Occipital lobe (tissue), 2 donors: ENCODE data around the gene SRGAP2B. TPM values are rescaled to one million over a fixed set of nuclear protein-coding genes. Genes with fewer than 3 reads are reported as not detected.
"Not testable (repeated sequence)": the region's sequence is repeated elsewhere in the genome, so short reads cannot be mapped to it uniquely, and the experiment has no call there.

Source experiments
- DNase-seq: peaks from one replicate; lab custom pipeline; 2025; lab: John Stamatoyannopoulos, UW
- total RNA-seq: library from RNA; depleted of rRNA; stranded (reverse); fragments of >200 nt; gene quantifications from one replicate; pipeline ENCODE4 v1.2.3, GENCODE V29; 2014

Gene SRGAP2B
- total RNA-seq, 1 donor from 2014 or later, result 61.8 TPM

GRCh38 chr1:144947495-144947894 lies 147.6 kb downstream of the SRGAP2B start:
- not testable (repeated sequence) for DNase-seq

- DNase-seq, result not testable (repeated sequence)
These were observed 148.3 kb downstream of the SRGAP2B start for GRCh38 chr1:144946525-144947480.

GRCh38 chr1:144941710-144942109 lies 153.4 kb downstream of the SRGAP2B start:
- DNase-seq, result not testable (repeated sequence)

GRCh38 chr1:144940054-144940453 lies 155.1 kb downstream of the SRGAP2B start:
- not testable (repeated sequence) for DNase-seq

GRCh38 chr1:144938627-144939026 lies 156.5 kb downstream of the SRGAP2B start:
- not testable (repeated sequence) for DNase-seq

- not testable (repeated sequence) for DNase-seq
These were observed 158.9 kb downstream of the SRGAP2B start for GRCh38 chr1:144936186-144936732.

GRCh38 chr1:144935310-144935709 lies 159.8 kb downstream of the SRGAP2B start:
- DNase-seq, result not testable (repeated sequence)

- not testable (repeated sequence) for DNase-seq
These were observed 162.1 kb downstream of the SRGAP2B start for GRCh38 chr1:144933014-144933413.

GRCh38 chr1:144932153-144932552 lies 163.0 kb downstream of the SRGAP2B start:
- DNase-seq, result not testable (repeated sequence)

- not testable (repeated sequence) for DNase-seq
These were observed 163.6 kb downstream of the SRGAP2B start for GRCh38 chr1:144931553-144931952.

- not testable (repeated sequence) for DNase-seq
These were observed 164.9 kb downstream of the SRGAP2B start for GRCh38 chr1:144930085-144930777.

- not testable (repeated sequence) for DNase-seq
These were observed 167.8 kb downstream of the SRGAP2B start for GRCh38 chr1:144927292-144927691.

- DNase-seq, result not testable (repeated sequence)
These were observed 171.5 kb downstream of the SRGAP2B start for GRCh38 chr1:144923640-144924039.

- not testable (repeated sequence) for DNase-seq
These were observed 172.3 kb downstream of the SRGAP2B start for GRCh38 chr1:144922785-144923184.

GRCh38 chr1:144919106-144919505 lies 176.0 kb downstream of the SRGAP2B start:
- DNase-seq, result not testable (repeated sequence)

- not testable (repeated sequence) for DNase-seq
These were observed 177.0 kb downstream of the SRGAP2B start for GRCh38 chr1:144918027-144918603.

- not testable (repeated sequence) for DNase-seq
These were observed 177.7 kb downstream of the SRGAP2B start for GRCh38 chr1:144917154-144918026.

GRCh38 chr1:144913977-144914734 lies 181.0 kb downstream of the SRGAP2B start:
- DNase-seq, result not testable (repeated sequence)

GRCh38 chr1:144913458-144913857 lies 181.7 kb downstream of the SRGAP2B start:
- DNase-seq, result not testable (repeated sequence)

- not testable (repeated sequence) for DNase-seq
These were observed 184.4 kb downstream of the SRGAP2B start for GRCh38 chr1:144910729-144911128.
